ENCODE measurements around the gene ZNF860. TPM values are rescaled to one million over a fixed set of nuclear protein-coding genes. Genes with fewer than 3 reads are reported as not detected.

Gene ZNF860
- total and polyA plus RNA-seq, 2 of the 4 experiments (the other 2 are of a cell fraction): 0.18 to 0.26 TPM

DNA sequence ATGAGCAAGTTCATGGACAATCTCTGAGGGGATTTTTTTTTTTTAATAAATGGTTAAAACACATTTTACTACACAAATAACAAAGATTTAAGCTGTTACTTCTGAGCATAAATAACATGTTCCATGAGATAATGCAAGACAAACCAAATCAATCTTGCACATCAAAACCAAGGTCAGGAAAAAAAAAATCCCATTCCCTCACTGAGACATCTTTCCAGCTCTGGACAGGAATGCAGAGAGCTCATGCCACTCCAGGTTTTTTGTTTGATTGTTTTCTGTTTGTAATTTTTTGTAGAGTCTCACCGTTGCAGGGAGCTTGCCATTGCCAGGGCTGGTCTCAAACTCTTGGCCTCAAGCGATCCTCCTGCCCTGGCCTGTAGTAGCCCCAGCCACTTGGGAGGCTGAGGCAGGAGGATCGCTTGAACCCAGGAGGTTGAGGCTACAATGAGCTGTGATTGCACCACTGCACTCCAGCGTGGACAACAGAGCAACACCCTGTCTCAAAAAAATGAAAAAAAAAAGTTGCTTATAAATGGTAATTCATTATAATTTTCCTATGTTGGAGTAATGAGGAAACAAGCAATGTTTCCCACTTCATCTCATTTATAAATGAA is 14.5 kb upstream of the ZNF860 start:
- Histone ChIP-seq H3K9me3 (ENCODE audit: control insufficient read depth, insufficient read depth, low read length) (no peaks in the 10 kb centered on the region), H3K9ac (ENCODE audit: low read depth, low read length) (no peak overlapping the region), H3K27me3 (ENCODE audit: control insufficient read depth, insufficient read depth, low read length) (no peaks in the 10 kb centered on the region), H3K14ac (replicated peaks; ENCODE audit: low read depth, low read length) (no peak overlapping the region), H2AFZ (replicated peaks; ENCODE audit: low read length, poor library complexity) (no peak overlapping the region), H3K4me2 (ENCODE audit: low read depth, low read length) (no peak overlapping the region), H3K9me1 (ENCODE audit: insufficient read depth, low read length) (peaks cover 7% of the 10 kb centered on the region), H2AK5ac (ENCODE audit: low read depth, low read length) (peak overlapping the region; percentile 68), H2AK9ac (replicated peaks; ENCODE audit: low read depth, low read length, poor library complexity) (no peak overlapping the region), H4K8ac (ENCODE audit: low read depth in 2 of 2, low read length in 2 of 2) (no peak overlapping the region), H3K4ac (ENCODE audit: low read depth, low read length) (peak overlapping the region; percentile 54), H3K4me3 (ENCODE audit: insufficient read depth, low read depth, low read length) (no peak overlapping the region), H3K4me1 (ENCODE audit: control insufficient read depth, insufficient read depth, low read length) (peaks cover 8% of the 10 kb centered on the region), H4K20me1 (ENCODE audit: insufficient read depth, low read length) (no peaks in the 10 kb centered on the region; the same call in 1 of the 2 replicates), H2BK15ac (ENCODE audit: low read depth, low read length) (peak overlapping the region; percentile 57; the same call in 1 of the 3 replicates), H2BK120ac (ENCODE audit: low read depth, low read length) (peak overlapping the region; percentile 94; the same call in 1 of the 2 replicates), H2BK20ac (ENCODE audit: low read depth, low read length) (peak overlapping the region; percentile 6; the same call in 1 of the 2 replicates), H3K18ac (ENCODE audit: low read depth, low read length) (peak overlapping the region; percentile 76), H2BK5ac (ENCODE audit: low read depth, low read length, poor library complexity, severe bottlenecking) (peak overlapping the region; percentile 60), H3K27ac (ENCODE audit: insufficient read depth, low read length) (peak overlapping the region; percentile 32), H3K56ac (ENCODE audit: extremely low read depth, insufficient read depth, low read length) (no peak overlapping the region), H4K5ac (ENCODE audit: low read depth, low read length) (no peak overlapping the region), H3K79me1 (ENCODE audit: low read depth in 1 of 2, low read length in 2 of 2) (peaks cover 11 to 23% of the 10 kb centered on the region in 2 experiments; a peak in 3 of 4 replicates), H3K36me3 (ENCODE audit: control insufficient read depth, insufficient read depth, low read length) (no peaks in the 10 kb centered on the region), H3K23ac (ENCODE audit: low read depth, low read length) (no peak overlapping the region), H4K91ac (ENCODE audit: insufficient read depth, low read depth, low read length) (peak overlapping the region; percentile 18; the same call in 1 of the 2 replicates)
- CTCF ChIA-PET: no interaction called here
- ATAC-seq (ENCODE audit: low read depth): no peak
- dilution Hi-C loops (cut with HindIII; ENCODE audit: low sequenced_read_pairs, unreplicated experiment): no loop called here
- no TSS peak for BruUV-seq (replicated peaks)
- no CpG with 5 or more reads among the region's 4 CpGs for WGBS, 2 experiments (ENCODE audit: extremely low coverage in 2 of 2, insufficient read length in 1 of 2)
- POLR2A ChIA-PET (ENCODE audit: unreplicated experiment): no interaction called here
- intact Hi-C loops (cut with micrococcal nuclease): no loop called here
- in situ Hi-C loops (cut with MboI; ENCODE audit: low sequenced_read_pairs): no loop called here
- no peak for DNase-seq
- no peak for TF ChIP-seq FOS (IDR thresholded peaks at IDR 0.05; ENCODE audit: low read depth, low read length)
- TF ChIP-seq, protein P1, sequence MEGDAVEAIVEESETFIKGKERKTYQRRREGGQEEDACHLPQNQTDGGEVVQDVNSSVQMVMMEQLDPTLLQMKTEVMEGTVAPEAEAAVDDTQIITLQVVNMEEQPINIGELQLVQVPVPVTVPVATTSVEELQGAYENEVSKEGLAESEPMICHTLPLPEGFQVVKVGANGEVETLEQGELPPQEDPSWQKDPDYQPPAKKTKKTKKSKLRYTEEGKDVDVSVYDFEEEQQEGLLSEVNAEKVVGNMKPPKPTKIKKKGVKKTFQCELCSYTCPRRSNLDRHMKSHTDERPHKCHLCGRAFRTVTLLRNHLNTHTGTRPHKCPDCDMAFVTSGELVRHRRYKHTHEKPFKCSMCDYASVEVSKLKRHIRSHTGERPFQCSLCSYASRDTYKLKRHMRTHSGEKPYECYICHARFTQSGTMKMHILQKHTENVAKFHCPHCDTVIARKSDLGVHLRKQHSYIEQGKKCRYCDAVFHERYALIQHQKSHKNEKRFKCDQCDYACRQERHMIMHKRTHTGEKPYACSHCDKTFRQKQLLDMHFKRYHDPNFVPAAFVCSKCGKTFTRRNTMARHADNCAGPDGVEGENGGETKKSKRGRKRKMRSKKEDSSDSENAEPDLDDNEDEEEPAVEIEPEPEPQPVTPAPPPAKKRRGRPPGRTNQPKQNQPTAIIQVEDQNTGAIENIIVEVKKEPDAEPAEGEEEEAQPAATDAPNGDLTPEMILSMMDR (conservative IDR thresholded peaks at IDR 0.05; ENCODE audit: low read depth, low read length): no peak
- TF ChIP-seq NFE2L2 (IDR thresholded peaks at IDR 0.05; ENCODE audit: low read depth, low read length): no peak
- no peak for TF ChIP-seq CEBPB (IDR thresholded peaks at IDR 0.05; ENCODE audit: low read depth, low read length)
- TF ChIP-seq MAFK (IDR thresholded peaks at IDR 0.05; ENCODE audit: low read depth, low read length): no peak
- TF ChIP-seq, protein P2, sequence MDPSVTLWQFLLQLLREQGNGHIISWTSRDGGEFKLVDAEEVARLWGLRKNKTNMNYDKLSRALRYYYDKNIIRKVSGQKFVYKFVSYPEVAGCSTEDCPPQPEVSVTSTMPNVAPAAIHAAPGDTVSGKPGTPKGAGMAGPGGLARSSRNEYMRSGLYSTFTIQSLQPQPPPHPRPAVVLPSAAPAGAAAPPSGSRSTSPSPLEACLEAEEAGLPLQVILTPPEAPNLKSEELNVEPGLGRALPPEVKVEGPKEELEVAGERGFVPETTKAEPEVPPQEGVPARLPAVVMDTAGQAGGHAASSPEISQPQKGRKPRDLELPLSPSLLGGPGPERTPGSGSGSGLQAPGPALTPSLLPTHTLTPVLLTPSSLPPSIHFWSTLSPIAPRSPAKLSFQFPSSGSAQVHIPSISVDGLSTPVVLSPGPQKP (IDR thresholded peaks at IDR 0.05; ENCODE audit: borderline replicate concordance, low read depth, low read length): no peak
- TF ChIP-seq, protein P3, sequence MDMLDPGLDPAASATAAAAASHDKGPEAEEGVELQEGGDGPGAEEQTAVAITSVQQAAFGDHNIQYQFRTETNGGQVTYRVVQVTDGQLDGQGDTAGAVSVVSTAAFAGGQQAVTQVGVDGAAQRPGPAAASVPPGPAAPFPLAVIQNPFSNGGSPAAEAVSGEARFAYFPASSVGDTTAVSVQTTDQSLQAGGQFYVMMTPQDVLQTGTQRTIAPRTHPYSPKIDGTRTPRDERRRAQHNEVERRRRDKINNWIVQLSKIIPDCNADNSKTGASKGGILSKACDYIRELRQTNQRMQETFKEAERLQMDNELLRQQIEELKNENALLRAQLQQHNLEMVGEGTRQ (IDR thresholded peaks at IDR 0.05; ENCODE audit: low read depth, low read length): no peak

Data from IMR-90 (cell line).